Mesendoderm (in vitro differentiated cells): ENCODE results near the gene RDX.
A peak's percentile ranks its signal among the peaks of the same experiment; 100 is the strongest.

Source experiments
- DNase-seq: peaks from one replicate; pipeline ENCODE4 v3.0.0; 2013
- H2AK5ac ChIP-seq: 2 replicates; pipeline ENCODE4 v1.6.1; 2013; ENCODE audit warnings: low read length, inconsistent platforms
- H2BK120ac ChIP-seq: 2 replicates; pipeline ENCODE4 v1.6.1; 2013; ENCODE audit warnings: low read depth, mild to moderate bottlenecking, low read length, moderate library complexity, mixed read lengths
- H2BK15ac ChIP-seq: replicated peaks from 2 replicates; pipeline ENCODE4 v1.6.1; 2013; ENCODE audit warnings: low read depth, mild to moderate bottlenecking, moderate library complexity
- H2BK5ac ChIP-seq: 2 replicates; pipeline ENCODE4 v1.6.1; 2013; ENCODE audit warnings: low read length, inconsistent platforms
- H3K18ac ChIP-seq: 2 replicates; pipeline ENCODE4 v1.6.1; 2013; ENCODE audit warnings: mild to moderate bottlenecking, low read length, mixed read lengths
- H3K23ac ChIP-seq: one replicate; pipeline ENCODE4 v1.6.1; 2013; ENCODE audit warnings: low read length
- H3K27ac ChIP-seq: 2 replicates; pipeline ENCODE4 v1.5.1; 2013; ENCODE audit warnings: low read depth, mild to moderate bottlenecking, inconsistent platforms, low read length, moderate library complexity
- H3K27me3 ChIP-seq: 2 replicates; pipeline ENCODE4 v1.6.1; 2013; ENCODE audit warnings: low read length, control low read depth, mild to moderate bottlenecking, inconsistent platforms; ENCODE audit not compliant: insufficient read depth, poor library complexity
- H3K36me3 ChIP-seq: 2 replicates; pipeline ENCODE4 v1.6.1; 2013; ENCODE audit warnings: low read length, inconsistent platforms; ENCODE audit not compliant: control insufficient read depth, insufficient read depth
- H3K4ac ChIP-seq: one replicate; pipeline ENCODE4 v1.6.1; 2013; ENCODE audit warnings: low read depth, mild to moderate bottlenecking, low read length, moderate library complexity
- H3K4me1 ChIP-seq: 2 replicates; pipeline ENCODE4 v1.6.1; 2013; ENCODE audit warnings: low read depth, low read length, inconsistent platforms; ENCODE audit not compliant: control insufficient read depth
- H3K4me2 ChIP-seq: 2 replicates; pipeline ENCODE4 v1.6.1; 2013; ENCODE audit warnings: low read length
- H3K4me3 ChIP-seq: 2 replicates; pipeline ENCODE4 v1.5.1; 2013; ENCODE audit warnings: mild to moderate bottlenecking, low read length
- H3K56ac ChIP-seq: one replicate; pipeline ENCODE4 v1.6.1; 2013; ENCODE audit warnings: low read length
- H3K79me1 ChIP-seq: 2 replicates; pipeline ENCODE4 v1.6.1; 2013; ENCODE audit warnings: low read length, inconsistent platforms
- H3K79me2 ChIP-seq: 2 replicates; pipeline ENCODE4 v1.6.1; 2013; ENCODE audit warnings: mild to moderate bottlenecking, low read length; ENCODE audit not compliant: control insufficient read depth, insufficient read depth
- H3K9ac ChIP-seq: 2 replicates; pipeline ENCODE4 v1.6.1; 2013; ENCODE audit warnings: low read length, inconsistent platforms
- H4K5ac ChIP-seq: one replicate; pipeline ENCODE4 v1.6.1; 2013; ENCODE audit warnings: low read length
- H4K8ac ChIP-seq: one replicate; pipeline ENCODE4 v1.6.1; 2013; ENCODE audit warnings: low read depth, mild to moderate bottlenecking, control low read depth, low read length, moderate library complexity
- WGBS: extraction: QIAGEN DNeasy Blood & Tissue Kit; methylation state at CpG from one replicate; pipeline ENCODE4 v1.1.7; 2013; ENCODE audit warnings: low lambda C conversion rate, missing lambda C conversion rate; ENCODE audit not compliant: insufficient coverage; ENCODE audit errors: extremely low coverage; 5-methylcytosine and 5-hydroxymethylcytosine counted together

Gene RDX

DNA sequence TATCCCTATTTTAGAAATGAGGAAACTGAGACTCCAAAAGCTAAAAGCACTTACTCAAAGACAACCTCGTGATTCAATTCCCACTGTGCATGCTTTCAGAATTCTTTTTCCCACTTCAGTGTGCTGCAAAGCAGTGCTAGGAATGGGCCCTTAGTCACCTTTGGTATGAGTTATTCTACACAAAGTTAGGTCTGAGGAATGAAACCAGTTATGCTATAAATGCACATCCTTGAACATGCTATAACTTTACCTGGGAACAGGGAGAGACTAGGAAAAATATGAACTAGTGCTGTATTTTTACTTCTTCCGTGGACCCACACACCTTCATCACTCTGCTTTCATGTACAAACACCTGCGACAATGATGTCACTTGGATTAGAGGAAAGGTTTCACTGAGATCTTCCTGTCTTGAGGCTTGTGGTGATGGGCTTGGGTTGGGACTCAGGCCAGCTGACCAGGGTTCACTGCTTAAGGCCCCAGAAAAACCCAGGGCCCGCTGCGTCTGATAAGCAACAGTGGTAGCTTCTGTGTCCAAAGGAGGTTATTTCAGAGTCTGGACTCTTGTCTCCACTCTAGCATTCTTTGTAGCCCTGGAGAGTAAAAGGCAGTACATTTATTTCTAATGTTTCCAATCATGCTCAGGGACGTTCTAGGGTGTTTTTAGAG lies 121.6 kb downstream of the RDX start:
- H3K4ac ChIP-seq, result no peak overlapping the region
- H4K5ac ChIP-seq, result no peak overlapping the region
- H4K8ac ChIP-seq, result no peak overlapping the region
- H2BK5ac ChIP-seq, result no peak overlapping the region
- no peak overlapping the region for H3K23ac ChIP-seq
- no peak overlapping the region for H3K4me3 ChIP-seq
- no peak for DNase-seq
- no peaks in the 10 kb centered on the region for H3K36me3 ChIP-seq
- WGBS, result no CpG with 5 or more reads among the region's 6 CpGs
- no peaks in the 10 kb centered on the region for H3K79me1 ChIP-seq
- no peak overlapping the region for H3K4me2 ChIP-seq
- H3K4me1 ChIP-seq, result no peaks in the 10 kb centered on the region
- no peak overlapping the region for H2AK5ac ChIP-seq
- H3K79me2 ChIP-seq, result no peaks in the 10 kb centered on the region
- H3K27me3 ChIP-seq, result no peaks in the 10 kb centered on the region
- no peak overlapping the region for H2BK15ac ChIP-seq
- H3K9ac ChIP-seq, result no peak overlapping the region
- H3K27ac ChIP-seq, result no peak overlapping the region
- no peak overlapping the region for H2BK120ac ChIP-seq
- no peak overlapping the region for H3K18ac ChIP-seq
- H3K56ac ChIP-seq, result no peak overlapping the region

DNA sequence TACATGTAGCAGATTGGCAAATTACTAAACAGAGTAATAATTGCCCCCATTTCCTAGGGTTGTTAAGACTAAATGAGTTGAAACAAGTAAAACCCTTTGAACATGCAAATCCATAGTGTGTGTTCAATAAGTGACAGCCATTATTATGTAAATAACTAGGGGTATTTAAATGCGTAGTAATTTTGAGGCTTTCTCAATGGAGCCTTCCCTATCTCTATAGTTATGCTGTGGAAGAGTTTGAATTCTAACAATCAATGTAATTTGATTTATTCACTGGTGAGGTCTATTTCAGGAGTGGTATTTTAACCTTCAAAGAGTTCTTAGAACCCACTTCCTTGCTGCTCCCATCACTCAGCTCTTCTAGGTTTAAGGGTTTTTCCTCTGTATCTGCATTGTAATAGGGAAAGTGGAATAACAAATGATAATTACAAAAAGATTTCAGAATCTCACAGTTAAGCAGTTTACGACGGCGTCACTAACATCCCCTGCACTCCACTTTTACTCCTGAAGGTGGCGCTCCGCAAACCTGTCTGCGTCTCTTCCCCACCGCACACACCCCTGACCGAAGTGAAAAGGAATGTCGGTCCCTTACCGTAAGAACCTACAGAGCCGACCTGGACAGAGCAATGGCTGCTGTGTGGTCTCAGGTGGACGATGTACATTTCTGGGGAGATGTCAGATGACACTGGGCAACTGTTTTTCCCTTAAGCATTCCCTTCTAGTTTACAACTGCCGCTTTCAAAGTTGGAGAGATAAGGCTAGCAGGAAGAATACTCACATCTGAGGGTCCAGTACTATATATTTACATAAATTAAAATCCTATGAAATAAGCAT lies 122.4 kb downstream of the RDX start:
- H2BK120ac ChIP-seq, result no peak overlapping the region
- no peaks in the 10 kb centered on the region for H3K4me1 ChIP-seq
- H3K9ac ChIP-seq, result peak overlapping the region; percentile 21
- no peak overlapping the region for H3K18ac ChIP-seq
- peak; percentile 90 for DNase-seq
- H2AK5ac ChIP-seq, result no peak overlapping the region
- H3K4ac ChIP-seq, result no peak overlapping the region
- H3K23ac ChIP-seq, result no peak overlapping the region
- no peak overlapping the region for H4K8ac ChIP-seq
- H3K79me1 ChIP-seq, result no peaks in the 10 kb centered on the region
- no peaks in the 10 kb centered on the region for H3K79me2 ChIP-seq
- WGBS, result no CpG with 5 or more reads among the region's 14 CpGs
- H4K5ac ChIP-seq, result no peak overlapping the region
- no peak overlapping the region for H3K27ac ChIP-seq
- no peak overlapping the region for H3K4me2 ChIP-seq
- H3K4me3 ChIP-seq, result no peak overlapping the region
- no peak overlapping the region for H2BK5ac ChIP-seq
- peak overlapping the region; percentile 9 for H3K56ac ChIP-seq
- H2BK15ac ChIP-seq, result no peak overlapping the region
- H3K36me3 ChIP-seq, result no peaks in the 10 kb centered on the region
- no peaks in the 10 kb centered on the region for H3K27me3 ChIP-seq

- no peak overlapping the region for H2BK5ac ChIP-seq
- no peaks in the 10 kb centered on the region for H3K4me1 ChIP-seq
- H3K4me2 ChIP-seq, result no peak overlapping the region
- H3K23ac ChIP-seq, result no peak overlapping the region
- no peaks in the 10 kb centered on the region for H3K36me3 ChIP-seq
- no peaks in the 10 kb centered on the region for H3K79me2 ChIP-seq
- H3K27ac ChIP-seq, result no peak overlapping the region
- no peak for DNase-seq
- no peak overlapping the region for H4K8ac ChIP-seq
- no peak overlapping the region for H2BK120ac ChIP-seq
- no peak overlapping the region for H3K56ac ChIP-seq
- no peak overlapping the region for H2AK5ac ChIP-seq
- no CpG with 5 or more reads among the region's 11 CpGs for WGBS
- H3K9ac ChIP-seq, result no peak overlapping the region
- no peaks in the 10 kb centered on the region for H3K79me1 ChIP-seq
- no peak overlapping the region for H2BK15ac ChIP-seq
- H4K5ac ChIP-seq, result no peak overlapping the region
- H3K4me3 ChIP-seq, result no peak overlapping the region
- no peaks in the 10 kb centered on the region for H3K27me3 ChIP-seq
- no peak overlapping the region for H3K4ac ChIP-seq
- H3K18ac ChIP-seq, result no peak overlapping the region
These were observed 123.8 kb downstream of the RDX start for GRCh38 chr11:110172468-110173065.

GRCh38 chr11:110169738-110170137 lies 126.7 kb downstream of the RDX start:
- Histone ChIP-seq H3K9ac (no peak overlapping the region), H2BK15ac (no peak overlapping the region), H4K8ac (no peak overlapping the region), H3K4me3 (no peak overlapping the region), H3K36me3 (no peaks in the 10 kb centered on the region), H3K79me1 (no peaks in the 10 kb centered on the region), H3K27me3 (no peaks in the 10 kb centered on the region), H4K5ac (no peak overlapping the region), H2BK120ac (no peak overlapping the region), H2AK5ac (no peak overlapping the region), H3K23ac (no peak overlapping the region), H3K18ac (no peak overlapping the region), H2BK5ac (no peak overlapping the region), H3K4ac (no peak overlapping the region), H3K79me2 (no peaks in the 10 kb centered on the region), H3K27ac (no peak overlapping the region), H3K56ac (no peak overlapping the region), H3K4me1 (no peaks in the 10 kb centered on the region), H3K4me2 (no peak overlapping the region)
- no peak for DNase-seq
- no CpG with 5 or more reads among the region's 2 CpGs for WGBS

DNA sequence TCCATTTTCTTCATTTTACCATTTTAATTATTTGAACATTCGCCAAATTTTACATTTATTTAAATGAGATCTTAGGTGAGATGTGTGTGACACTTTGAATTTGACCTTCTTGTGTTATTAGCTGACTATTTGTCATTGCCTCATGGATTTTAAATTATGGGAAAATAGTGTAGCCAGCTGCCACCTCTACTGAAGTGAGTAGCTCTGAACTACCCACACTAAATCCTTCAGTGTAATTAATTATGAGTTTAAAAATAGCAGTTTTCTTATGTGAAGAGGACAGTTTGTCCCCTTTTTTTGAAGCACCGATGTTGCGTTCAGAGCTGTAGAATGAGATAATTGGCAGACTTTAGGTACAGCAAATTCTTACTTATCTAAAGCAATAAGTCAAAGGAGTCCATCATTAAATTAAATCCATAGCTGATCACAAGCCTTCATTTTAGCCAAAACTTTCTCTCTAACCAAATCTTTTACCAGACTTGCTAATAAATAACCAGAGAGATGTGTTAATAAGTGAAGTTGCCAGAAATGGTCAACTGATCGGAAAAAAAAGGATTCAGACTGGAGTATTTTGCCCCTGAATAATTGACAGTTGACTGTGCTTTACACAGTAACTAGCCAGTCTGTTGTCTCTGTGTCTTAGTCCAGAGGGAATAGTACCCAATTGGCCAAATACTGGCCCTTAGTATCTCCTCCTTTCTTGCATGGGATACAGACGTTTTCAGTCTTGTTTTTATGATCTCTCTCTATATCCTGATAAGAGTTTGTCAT lies 128.2 kb downstream of the RDX start:
- no CpG with 5 or more reads among the region's 5 CpGs for WGBS
- H2AK5ac ChIP-seq, result no peak overlapping the region
- no peak overlapping the region for H3K4me3 ChIP-seq
- no peak overlapping the region for H3K27ac ChIP-seq
- DNase-seq, result no peak
- H3K18ac ChIP-seq, result no peak overlapping the region
- no peak overlapping the region for H3K9ac ChIP-seq
- no peaks in the 10 kb centered on the region for H3K79me2 ChIP-seq
- no peak overlapping the region for H2BK120ac ChIP-seq
- H4K5ac ChIP-seq, result no peak overlapping the region
- no peak overlapping the region for H3K4me2 ChIP-seq
- no peak overlapping the region for H2BK15ac ChIP-seq
- no peak overlapping the region for H3K4ac ChIP-seq
- H3K27me3 ChIP-seq, result no peaks in the 10 kb centered on the region
- H3K4me1 ChIP-seq, result no peaks in the 10 kb centered on the region
- H3K36me3 ChIP-seq, result peaks cover 2% of the 10 kb centered on the region
- no peak overlapping the region for H2BK5ac ChIP-seq
- no peak overlapping the region for H4K8ac ChIP-seq
- H3K79me1 ChIP-seq, result no peaks in the 10 kb centered on the region
- no peak overlapping the region for H3K23ac ChIP-seq
- no peak overlapping the region for H3K56ac ChIP-seq
